ES-I3 (cell line): ENCODE results near the gene IL1RN.

ENCODE experiments used
- H3K36me3 ChIP-seq: 2 replicates; pipeline ENCODE4 v1.6.1; 2013; ENCODE audit warnings: mild to moderate bottlenecking, low read length, control low read depth, moderate library complexity; ENCODE audit not compliant: insufficient read depth
- H3K4me1 ChIP-seq: 2 replicates; pipeline ENCODE4 v1.6.1; 2013; ENCODE audit warnings: mild to moderate bottlenecking, control low read depth, low read length; ENCODE audit not compliant: insufficient read depth
- H3K9ac ChIP-seq: 2 replicates; pipeline ENCODE4 v1.6.1; 2013; ENCODE audit warnings: low read depth, mild to moderate bottlenecking, low read length, moderate library complexity
- H3K9me3 ChIP-seq: 2 replicates; pipeline ENCODE4 v1.6.1; 2013; ENCODE audit warnings: mild to moderate bottlenecking, low read length, moderate library complexity; ENCODE audit not compliant: control insufficient read depth, insufficient read depth

The IL1RN gene

GRCh38 chr2:113144259-113144658, 16.9 kb downstream of the IL1RN start:
- H3K9ac ChIP-seq, result no peak overlapping the region
- H3K4me1 ChIP-seq, result no peaks in the 10 kb centered on the region
- H3K9me3 ChIP-seq, result no peaks in the 10 kb centered on the region
- no peaks in the 10 kb centered on the region for H3K36me3 ChIP-seq

GRCh38 chr2:113148606-113149552, 21.5 kb downstream of the IL1RN start:
- Histone ChIP-seq H3K9me3 (no peaks in the 10 kb centered on the region), H3K4me1 (no peaks in the 10 kb centered on the region), H3K9ac (no peak overlapping the region), H3K36me3 (no peaks in the 10 kb centered on the region)

- Histone ChIP-seq H3K36me3 (no peaks in the 10 kb centered on the region), H3K9me3 (no peaks in the 10 kb centered on the region), H3K4me1 (no peaks in the 10 kb centered on the region), H3K9ac (no peak overlapping the region)
Measured at GRCh38 chr2:113149553-113150257, 22.3 kb downstream of the IL1RN start.

DNA sequence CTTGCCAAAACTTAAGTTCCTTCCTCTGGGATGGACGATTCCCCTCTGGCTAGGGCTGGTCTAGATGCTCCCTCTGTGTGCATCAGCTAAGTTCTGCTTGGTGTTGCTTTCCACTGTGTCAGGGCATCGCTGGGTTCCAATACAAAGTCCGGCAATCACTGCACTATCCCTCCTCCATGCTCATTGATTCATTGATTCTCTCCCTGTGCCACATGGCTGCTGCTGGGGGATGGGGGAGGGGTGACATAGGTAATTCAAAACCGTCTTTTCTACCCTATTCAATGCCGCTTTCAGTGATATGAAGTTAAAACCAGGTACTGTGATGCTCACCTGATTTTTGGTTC, 22.8 kb downstream of the IL1RN start:
- no peaks in the 10 kb centered on the region for H3K36me3 ChIP-seq
- no peaks in the 10 kb centered on the region for H3K4me1 ChIP-seq
- H3K9ac ChIP-seq, result no peak overlapping the region
- H3K9me3 ChIP-seq, result no peaks in the 10 kb centered on the region

GRCh38 chr2:113155331-113155730, 27.9 kb downstream of the IL1RN start:
- Histone ChIP-seq H3K36me3 (no peaks in the 10 kb centered on the region), H3K9me3 (no peaks in the 10 kb centered on the region), H3K4me1 (peaks cover 3% of the 10 kb centered on the region; the same call in 1 of the 2 replicates), H3K9ac (no peak overlapping the region)

GRCh38 chr2:113156278-113157117, 29.1 kb downstream of the IL1RN start:
- Histone ChIP-seq H3K4me1 (peaks cover 3% of the 10 kb centered on the region; the same call in 1 of the 2 replicates), H3K9me3 (no peaks in the 10 kb centered on the region), H3K36me3 (no peaks in the 10 kb centered on the region), H3K9ac (peak overlapping the region; percentile 64)

DNA sequence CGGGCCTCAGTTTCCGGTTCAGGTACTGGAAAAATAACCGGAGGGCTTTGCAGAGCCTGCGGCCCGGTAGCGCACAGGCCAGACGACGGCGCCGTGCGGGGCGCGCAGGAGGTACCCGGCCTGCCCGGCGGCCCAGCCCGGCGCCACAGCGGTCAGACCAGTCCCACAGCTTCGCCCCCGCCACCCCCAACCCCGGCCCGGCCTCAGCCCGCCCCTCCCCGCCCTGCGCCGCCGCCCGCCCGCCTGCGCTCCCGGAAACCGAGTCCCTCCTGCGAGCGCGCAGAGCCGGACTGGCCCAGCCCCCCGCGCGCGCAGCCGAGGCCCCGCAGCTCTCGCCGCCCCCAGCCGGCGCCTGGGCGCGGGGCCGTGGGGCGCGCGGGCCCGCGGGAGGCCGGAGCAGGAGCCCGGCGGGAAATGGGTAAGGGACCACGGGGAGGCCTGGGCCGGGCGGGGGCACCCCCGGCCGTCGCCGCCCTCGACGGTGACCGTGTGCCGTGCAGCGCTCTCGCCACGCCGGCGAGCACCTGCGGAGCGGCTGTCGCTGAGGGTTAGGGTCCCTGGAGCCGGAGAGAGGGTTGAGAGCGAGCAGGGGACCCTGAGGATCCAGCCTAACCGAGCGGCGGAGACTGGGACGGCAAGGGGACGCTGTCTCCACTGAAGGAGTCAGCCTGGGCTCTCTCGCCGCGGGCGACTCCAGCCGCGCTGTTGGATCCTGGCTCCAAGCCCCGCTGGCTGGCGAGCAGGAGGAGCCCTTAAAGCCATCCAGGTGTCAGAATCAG, 29.9 kb downstream of the IL1RN start:
- Histone ChIP-seq H3K9me3 (no peaks in the 10 kb centered on the region), H3K36me3 (no peaks in the 10 kb centered on the region), H3K4me1 (peaks cover 3% of the 10 kb centered on the region; the same call in 1 of the 2 replicates), H3K9ac (peak overlapping the region; percentile 66)

- Histone ChIP-seq H3K4me1 (peaks cover 3% of the 10 kb centered on the region; the same call in 1 of the 2 replicates), H3K36me3 (no peaks in the 10 kb centered on the region), H3K9me3 (no peaks in the 10 kb centered on the region), H3K9ac (peak overlapping the region; percentile 66)
Measured at GRCh38 chr2:113157897-113158753, 30.7 kb downstream of the IL1RN start.

GRCh38 chr2:113158884-113159553, 31.6 kb downstream of the IL1RN start:
- Histone ChIP-seq H3K9me3 (no peaks in the 10 kb centered on the region), H3K9ac (no peak overlapping the region), H3K36me3 (no peaks in the 10 kb centered on the region), H3K4me1 (peaks cover 3% of the 10 kb centered on the region; the same call in 1 of the 2 replicates)

GRCh38 chr2:113160248-113160647, 32.9 kb downstream of the IL1RN start:
- Histone ChIP-seq H3K9me3 (no peaks in the 10 kb centered on the region), H3K36me3 (no peaks in the 10 kb centered on the region)

DNA sequence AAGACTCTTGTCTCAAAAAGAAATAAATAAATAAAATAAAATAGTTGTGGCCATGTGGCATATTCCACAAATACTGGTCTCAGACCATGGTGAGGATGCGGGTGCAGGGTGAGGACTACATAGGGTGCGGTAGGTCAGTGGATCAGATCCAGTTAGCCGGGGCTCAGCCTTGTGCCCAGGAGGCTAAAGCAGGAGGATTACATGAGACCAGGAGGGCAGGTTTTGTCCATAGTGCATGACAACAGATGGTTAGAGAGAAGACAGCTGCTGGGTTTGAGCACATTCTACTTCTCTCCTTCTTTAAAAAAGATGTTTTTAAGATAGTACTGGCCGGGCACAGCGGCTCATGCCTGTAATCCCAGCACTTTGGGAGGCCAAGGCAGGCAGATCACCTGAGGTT, 33.6 kb downstream of the IL1RN start:
- Histone ChIP-seq H3K9me3 (no peaks in the 10 kb centered on the region), H3K4me1 (peaks cover 6% of the 10 kb centered on the region), H3K9ac (no peak overlapping the region), H3K36me3 (no peaks in the 10 kb centered on the region)

More at GRCh38 chr2:113160248-113160647, 32.9 kb downstream of the IL1RN start:
- peaks cover 3% of the 10 kb centered on the region; the same call in 1 of the 2 replicates for H3K4me1 ChIP-seq
- H3K9ac ChIP-seq, result no peak overlapping the region

DNA sequence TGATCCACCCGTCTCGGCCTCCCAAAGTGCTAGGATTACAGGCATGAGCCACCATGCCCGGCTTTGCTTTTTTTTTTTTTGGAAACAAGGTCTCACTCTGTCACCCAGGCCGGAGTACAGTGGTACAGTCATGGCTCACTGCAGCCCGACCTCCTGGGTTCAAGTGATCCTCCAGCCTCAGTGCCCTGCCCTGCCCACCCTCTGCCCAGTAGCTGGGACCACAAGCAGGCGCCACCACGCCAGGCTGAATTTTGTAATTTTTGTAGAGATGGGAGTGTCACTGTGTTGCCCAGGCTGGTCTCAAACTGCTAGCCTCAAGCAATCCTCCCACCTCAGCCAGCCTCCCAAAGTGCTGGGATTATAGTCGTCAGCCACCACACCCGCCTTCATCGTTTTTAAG, 34.8 kb downstream of the IL1RN start:
- peaks cover 5% of the 10 kb centered on the region; the same call in 1 of the 2 replicates for H3K4me1 ChIP-seq
- H3K9me3 ChIP-seq, result no peaks in the 10 kb centered on the region
- H3K9ac ChIP-seq, result no peak overlapping the region
- no peaks in the 10 kb centered on the region for H3K36me3 ChIP-seq
